Activated CD4-positive, CD25-positive, alpha-beta regulatory T cell treated with anti-CD3 and anti-CD28 coated beads, Interleukin-2, amount 50 U/mL, for 24 hours (primary cell): ENCODE results near the gene PLA2G1B.

ENCODE experiments used
- ATAC-seq, 2 donors: fragments of 150-1000 bp; cut with Tn5 transposase; one replicate each; pipeline ENCODE4 v1.10.0; 2021; ENCODE audit warnings: mild to moderate bottlenecking in 1 of 2, moderate library complexity in 1 of 2

PLA2G1B gene

DNA sequence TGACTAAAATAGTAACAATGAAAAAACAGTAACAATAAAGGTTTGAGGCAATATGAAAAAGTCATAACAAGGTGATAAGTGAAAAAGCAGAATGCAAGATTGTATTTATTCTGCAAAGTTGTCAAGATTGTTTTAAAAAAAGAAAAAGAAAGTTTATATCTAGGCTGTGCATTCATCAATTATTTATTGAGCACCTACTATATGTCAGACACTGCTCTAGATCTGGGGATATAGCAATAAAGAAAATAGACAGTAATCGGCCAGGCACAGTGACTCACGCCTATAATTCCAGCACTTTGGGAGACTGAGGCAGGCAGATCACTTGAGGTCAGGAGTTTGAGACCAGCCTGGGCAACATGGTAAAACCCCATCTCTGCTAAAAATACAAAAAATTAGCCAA is 3.8 kb downstream of the PLA2G1B start:
- no peak for ATAC-seq

GRCh38 chr12:120321382-120322202 is 6.0 kb downstream of the PLA2G1B start:
- ATAC-seq: no peak

DNA sequence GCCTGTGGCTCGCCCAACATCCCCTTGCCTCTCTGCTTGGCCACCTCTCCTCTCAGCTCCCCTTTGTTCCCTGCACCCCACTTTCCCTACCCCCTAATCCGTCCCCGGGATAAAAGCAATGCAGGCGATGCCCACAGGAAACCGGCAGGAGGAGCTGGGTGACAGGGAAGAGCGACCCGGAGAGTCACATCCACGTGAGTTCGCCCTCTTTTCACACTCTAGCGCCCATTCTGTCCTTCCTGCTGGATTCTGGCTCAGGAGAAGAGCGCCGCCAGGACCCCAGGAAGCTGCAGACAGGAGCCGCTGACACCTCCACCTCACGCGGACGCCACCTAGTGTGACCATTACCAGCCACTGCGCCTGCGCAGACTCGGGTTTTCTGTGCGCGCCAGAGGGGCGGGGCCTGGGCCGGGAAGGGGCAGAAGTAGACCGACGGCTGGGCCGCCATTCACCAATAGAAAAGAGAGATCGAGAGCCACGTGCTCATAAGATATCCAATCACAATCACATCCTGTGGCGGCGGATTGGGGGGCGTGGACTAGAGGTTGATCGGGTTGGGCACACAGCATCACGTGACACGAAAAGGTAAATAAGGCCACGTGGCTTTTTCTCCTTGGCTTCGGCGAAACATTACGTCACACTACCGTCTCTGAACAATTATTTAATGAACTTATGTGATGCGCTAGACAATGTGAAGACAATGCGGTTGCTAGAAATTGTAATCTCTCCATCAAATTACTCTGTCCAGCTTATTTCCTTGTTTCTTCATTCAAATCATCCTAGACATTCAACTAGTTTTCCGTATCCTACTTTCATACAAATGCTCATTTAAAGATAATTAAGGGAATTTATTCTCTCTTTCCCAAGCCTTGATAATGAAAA is 10.1 kb downstream of the PLA2G1B start:
- ATAC-seq: peak; percentile 100

DNA sequence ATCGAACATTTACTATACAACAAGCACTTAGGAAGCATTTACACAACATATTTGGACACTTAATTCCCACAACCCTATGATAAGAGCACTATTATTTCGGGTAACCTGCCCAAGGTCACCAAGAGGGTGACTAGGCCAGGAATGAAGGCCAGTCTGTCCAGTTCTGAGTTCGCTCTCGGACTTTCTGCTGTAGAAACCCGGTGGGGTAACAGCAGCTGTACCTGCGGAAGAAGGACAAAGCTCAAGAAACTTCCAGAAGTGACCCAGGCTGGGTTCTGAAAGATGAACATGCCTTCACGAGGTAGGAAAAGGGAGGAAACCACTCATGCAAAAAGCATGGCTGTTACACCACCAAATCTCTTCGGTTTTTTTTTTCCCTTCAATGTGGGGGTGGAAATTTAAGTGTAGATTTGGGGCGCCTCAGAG is 10.8 kb downstream of the PLA2G1B start:
- ATAC-seq: no peak

DNA sequence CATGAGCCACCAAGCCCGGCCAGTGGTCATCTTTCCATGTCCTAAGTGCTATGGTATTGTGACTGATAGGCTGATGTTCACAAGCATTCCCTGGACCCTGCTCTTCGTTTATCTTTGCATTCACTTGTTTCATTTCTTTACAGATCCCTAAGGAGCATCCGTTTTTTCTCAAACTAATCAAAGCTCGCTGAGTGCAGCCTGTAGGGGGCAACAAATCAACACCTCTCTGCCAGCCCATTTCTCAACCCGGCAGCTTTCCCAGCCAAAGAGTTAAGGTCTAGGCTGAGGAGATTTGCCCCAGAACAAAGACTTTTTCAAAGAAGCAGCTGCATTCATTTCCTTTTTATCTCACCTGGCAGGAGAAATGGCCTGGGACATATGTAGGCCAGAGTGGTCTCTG is 13.4 kb downstream of the PLA2G1B start:
- no peak for ATAC-seq

GRCh38 chr12:120301962-120302815 is 25.4 kb downstream of the PLA2G1B start, which contains the start of gene SIRT4:
SIRT4 (plus strand) TSS chr12:120302321; CDS start chr12:120303562, 1,241 bp downstream.
- peak; percentile 100 for ATAC-seq

DNA sequence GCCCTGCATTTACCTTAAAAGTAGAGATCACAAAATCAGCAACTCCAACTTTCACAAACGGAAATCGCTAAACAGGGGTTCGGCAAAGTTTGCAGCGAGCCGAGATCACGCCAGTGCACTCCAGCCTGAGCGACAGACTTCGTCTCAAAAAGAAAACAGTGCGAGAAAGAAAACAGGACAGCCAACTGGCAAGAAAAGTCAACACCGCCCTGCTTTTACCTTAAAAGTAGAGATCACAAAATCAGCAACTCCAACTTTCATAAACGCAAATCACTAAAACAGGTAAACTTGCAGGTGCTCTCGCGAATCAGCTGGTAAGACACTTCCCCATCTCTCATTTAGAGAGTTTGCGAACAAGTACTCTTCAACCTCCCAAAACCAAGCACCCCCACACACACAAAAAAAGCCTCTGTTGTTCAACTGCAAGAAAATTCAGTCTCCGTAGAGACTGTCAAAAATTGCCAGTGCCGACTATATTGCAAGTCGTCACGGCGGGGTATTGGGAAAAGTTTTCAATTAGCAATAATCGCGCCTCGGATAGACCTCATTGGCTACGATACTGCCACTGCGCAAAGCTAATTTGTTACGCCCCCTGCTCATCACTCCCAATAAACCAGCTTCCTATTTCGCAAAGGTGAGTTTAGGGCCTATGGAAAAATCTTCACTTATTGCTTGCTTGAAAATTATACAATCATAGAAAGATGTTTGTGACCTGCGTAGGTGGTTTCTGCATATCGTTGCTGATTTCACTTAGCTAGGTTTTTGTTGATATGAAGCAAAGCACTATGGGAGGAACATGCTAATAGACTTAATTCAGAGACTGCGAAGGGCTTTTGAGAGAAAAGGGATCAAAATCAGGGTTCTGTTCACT is 34.7 kb downstream of the PLA2G1B start, which contains the start of gene RNU4-1:
TSS of gene RNU4-1 (minus strand) at position 577 of the 871 bp plus-strand sequence.
- ATAC-seq: peak; percentile 56 to 58

DNA sequence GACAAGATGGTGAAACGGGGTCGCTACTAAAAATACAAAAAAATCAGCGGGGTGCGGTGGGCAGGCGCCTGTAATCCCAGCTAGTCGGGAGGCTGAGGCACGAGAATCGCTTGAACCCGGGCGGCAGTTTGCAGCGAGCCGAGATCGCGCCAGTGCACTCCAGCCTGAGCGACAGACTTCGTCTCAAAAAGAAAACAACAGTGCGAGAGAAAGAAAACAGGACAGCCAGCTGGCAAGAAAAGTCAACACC is 35.2 kb downstream of the PLA2G1B start:
- ATAC-seq: peak; percentile 3

DNA sequence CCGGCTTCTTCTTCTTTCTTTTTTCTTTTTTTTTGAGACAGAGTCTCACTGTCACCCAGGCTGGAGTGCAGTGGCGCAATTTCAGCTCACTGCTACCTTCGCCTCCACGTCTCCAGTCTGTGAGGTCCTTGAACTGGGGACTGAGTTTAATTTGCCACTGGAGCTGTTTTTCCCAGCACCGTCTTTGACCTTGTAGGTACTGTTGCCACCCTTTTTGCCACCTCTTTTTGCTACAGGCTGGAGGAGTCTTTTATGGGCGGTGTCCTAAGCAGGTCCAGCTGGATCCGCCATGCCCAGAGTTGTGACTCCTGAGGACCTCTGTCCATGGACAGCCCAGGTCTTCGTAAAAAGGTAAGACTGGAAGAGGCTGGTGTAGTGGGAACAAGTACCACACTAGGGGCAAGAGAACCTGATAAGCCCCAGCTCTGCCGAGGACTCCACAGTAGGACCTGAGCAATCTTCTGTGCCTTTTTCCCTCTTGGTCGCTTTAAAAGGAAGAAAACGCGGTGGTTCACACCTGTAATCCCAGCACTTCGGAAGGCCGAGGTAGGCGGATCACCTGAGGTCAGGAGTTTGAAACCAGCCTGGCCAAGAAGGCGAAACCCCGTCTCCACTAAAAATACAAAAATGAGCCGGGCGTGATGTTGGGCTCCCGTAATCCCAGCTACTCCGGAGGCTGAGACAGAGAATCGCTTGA is 36.8 kb downstream of the PLA2G1B start:
- peak; percentile 1 to 2 for ATAC-seq

GRCh38 chr12:120287491-120287890 is 40.1 kb downstream of the PLA2G1B start:
- ATAC-seq: no peak

DNA sequence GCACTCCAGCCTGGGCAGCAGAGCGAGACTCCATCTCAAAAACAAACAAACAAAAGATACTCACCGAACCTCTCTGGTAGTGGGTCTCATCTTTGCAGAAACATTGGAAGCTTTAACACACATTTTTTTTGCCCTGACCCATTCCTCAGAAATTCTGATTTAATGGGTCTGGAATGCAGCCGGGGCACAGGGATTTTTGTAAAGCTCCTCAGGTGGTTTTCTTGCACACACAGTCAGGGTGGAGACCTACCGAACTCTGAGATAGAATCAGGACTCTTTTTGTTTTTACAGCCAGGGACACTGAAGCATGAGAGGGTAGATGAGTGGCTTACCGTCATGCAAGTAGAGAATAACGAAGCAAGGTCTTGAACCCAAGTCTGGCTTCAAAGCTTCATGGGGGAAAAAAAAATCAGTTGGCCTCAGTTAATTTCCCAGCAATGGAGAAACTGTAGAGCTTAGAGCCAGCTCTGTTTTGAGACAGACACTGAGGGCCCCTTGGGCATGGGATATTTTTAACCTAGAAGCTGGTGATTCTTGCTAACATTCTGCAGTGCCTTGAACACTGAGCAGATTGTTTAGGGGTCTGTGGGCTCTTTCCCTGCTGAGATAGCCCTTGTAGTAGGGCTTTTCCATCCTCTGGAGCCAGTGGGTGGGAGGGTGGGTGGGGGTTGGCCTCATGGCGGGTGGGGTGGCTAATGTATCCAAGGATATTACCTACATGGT is 40.6 kb downstream of the PLA2G1B start:
- ATAC-seq: no peak

DNA sequence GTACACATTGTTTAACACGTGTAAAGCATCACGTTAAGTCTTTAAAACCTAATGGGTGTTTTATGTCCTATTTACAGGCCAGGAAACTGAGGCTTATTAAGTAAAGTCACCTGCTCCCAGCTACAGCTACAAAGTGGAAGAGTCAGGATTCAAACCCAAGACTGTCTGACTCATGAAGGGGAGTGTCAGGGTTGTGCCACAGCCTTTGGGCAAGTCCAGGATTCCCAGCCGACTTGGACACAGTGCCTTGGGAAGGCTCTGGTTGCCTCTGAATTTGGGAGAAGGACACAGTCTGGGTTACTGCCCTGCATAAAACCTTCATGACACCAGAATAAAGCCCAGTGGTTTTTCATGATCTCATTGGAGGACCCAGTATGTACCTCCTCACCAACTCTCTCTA is 43.2 kb downstream of the PLA2G1B start:
- ATAC-seq: no peak

GRCh38 chr12:120283318-120283717 is 44.3 kb downstream of the PLA2G1B start:
- no peak for ATAC-seq

- ATAC-seq: no peak
Measured at GRCh38 chr12:120278137-120279069, 49.2 kb downstream of the PLA2G1B start.

DNA sequence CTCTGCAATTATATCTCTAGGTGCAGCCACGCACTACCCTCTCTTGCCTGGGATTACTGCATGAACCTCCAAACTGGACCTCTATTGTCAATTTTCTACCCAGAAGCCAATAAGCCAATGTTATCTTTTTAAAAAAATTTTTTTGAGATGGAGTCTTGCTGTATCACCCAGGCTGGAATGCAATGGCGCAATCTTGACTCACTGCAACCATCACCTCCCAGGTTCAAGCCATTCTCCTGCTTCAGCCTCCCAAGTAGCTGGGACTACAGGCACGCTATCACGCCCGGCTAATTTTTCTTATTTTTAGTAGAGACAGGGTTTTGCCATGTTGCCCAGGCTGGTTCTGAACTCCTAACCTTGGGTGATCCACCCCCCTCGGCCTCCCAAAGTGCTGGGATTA is 50.8 kb downstream of the PLA2G1B start:
- ATAC-seq: no peak
